DOHH2 (cell line): Measurements from ENCODE around the gene LAMTOR1.

ENCODE experiments used
- EZH2phosphoT487 ChIP-seq: fragments of 200-600 bp; sonication (generic); IDR thresholded peaks from 2 replicates; pipeline ENCODE4 v1.6.1; 2017; ENCODE audit warnings: borderline replicate concordance, mild to moderate bottlenecking, antibody characterized with exemption, low read length, moderate library complexity, mixed read lengths
- TF ChIP-seq, protein P1 (sequence below): fragments of 200-600 bp; sonication (generic); IDR thresholded peaks from one replicate; pipeline ENCODE4 v1.5.1; 2014; ENCODE audit warnings: antibody characterized with exemption, mild to moderate bottlenecking, low read depth, low read length; ENCODE audit not compliant: poor library complexity, severe bottlenecking

GRCh38 chr11:72120930-72121329 lies 17.8 kb upstream of the LAMTOR1 start:
- TF ChIP-seq, protein P1, sequence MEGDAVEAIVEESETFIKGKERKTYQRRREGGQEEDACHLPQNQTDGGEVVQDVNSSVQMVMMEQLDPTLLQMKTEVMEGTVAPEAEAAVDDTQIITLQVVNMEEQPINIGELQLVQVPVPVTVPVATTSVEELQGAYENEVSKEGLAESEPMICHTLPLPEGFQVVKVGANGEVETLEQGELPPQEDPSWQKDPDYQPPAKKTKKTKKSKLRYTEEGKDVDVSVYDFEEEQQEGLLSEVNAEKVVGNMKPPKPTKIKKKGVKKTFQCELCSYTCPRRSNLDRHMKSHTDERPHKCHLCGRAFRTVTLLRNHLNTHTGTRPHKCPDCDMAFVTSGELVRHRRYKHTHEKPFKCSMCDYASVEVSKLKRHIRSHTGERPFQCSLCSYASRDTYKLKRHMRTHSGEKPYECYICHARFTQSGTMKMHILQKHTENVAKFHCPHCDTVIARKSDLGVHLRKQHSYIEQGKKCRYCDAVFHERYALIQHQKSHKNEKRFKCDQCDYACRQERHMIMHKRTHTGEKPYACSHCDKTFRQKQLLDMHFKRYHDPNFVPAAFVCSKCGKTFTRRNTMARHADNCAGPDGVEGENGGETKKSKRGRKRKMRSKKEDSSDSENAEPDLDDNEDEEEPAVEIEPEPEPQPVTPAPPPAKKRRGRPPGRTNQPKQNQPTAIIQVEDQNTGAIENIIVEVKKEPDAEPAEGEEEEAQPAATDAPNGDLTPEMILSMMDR = no peak
- TF ChIP-seq EZH2phosphoT487 = no peak
